ENCODE measurements around the gene NUBP2.

GRCh38 chr16:1810536-1810935 lies 27.8 kb downstream of the NUBP2 start:
- TF ChIP-seq, protein P1, sequence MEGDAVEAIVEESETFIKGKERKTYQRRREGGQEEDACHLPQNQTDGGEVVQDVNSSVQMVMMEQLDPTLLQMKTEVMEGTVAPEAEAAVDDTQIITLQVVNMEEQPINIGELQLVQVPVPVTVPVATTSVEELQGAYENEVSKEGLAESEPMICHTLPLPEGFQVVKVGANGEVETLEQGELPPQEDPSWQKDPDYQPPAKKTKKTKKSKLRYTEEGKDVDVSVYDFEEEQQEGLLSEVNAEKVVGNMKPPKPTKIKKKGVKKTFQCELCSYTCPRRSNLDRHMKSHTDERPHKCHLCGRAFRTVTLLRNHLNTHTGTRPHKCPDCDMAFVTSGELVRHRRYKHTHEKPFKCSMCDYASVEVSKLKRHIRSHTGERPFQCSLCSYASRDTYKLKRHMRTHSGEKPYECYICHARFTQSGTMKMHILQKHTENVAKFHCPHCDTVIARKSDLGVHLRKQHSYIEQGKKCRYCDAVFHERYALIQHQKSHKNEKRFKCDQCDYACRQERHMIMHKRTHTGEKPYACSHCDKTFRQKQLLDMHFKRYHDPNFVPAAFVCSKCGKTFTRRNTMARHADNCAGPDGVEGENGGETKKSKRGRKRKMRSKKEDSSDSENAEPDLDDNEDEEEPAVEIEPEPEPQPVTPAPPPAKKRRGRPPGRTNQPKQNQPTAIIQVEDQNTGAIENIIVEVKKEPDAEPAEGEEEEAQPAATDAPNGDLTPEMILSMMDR (IDR thresholded peaks at IDR 0.05 in 2 of 3, conservative IDR thresholded peaks at IDR 0.05 in 1 of 3; ENCODE audit: control insufficient read depth in 2 of 3, extremely low read depth in 1 of 3, insufficient read depth in 1 of 3, low read depth in 3 of 3, low read length in 3 of 3) = no peak
- TF ChIP-seq HCFC1 (IDR thresholded peaks at IDR 0.05; ENCODE audit: low read length) = no peak
- TF ChIP-seq, protein P2, sequence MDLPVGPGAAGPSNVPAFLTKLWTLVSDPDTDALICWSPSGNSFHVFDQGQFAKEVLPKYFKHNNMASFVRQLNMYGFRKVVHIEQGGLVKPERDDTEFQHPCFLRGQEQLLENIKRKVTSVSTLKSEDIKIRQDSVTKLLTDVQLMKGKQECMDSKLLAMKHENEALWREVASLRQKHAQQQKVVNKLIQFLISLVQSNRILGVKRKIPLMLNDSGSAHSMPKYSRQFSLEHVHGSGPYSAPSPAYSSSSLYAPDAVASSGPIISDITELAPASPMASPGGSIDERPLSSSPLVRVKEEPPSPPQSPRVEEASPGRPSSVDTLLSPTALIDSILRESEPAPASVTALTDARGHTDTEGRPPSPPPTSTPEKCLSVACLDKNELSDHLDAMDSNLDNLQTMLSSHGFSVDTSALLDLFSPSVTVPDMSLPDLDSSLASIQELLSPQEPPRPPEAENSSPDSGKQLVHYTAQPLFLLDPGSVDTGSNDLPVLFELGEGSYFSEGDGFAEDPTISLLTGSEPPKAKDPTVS (IDR thresholded peaks at IDR 0.05; ENCODE audit: low read depth, low read length) = no peak
- TF ChIP-seq, protein P3, sequence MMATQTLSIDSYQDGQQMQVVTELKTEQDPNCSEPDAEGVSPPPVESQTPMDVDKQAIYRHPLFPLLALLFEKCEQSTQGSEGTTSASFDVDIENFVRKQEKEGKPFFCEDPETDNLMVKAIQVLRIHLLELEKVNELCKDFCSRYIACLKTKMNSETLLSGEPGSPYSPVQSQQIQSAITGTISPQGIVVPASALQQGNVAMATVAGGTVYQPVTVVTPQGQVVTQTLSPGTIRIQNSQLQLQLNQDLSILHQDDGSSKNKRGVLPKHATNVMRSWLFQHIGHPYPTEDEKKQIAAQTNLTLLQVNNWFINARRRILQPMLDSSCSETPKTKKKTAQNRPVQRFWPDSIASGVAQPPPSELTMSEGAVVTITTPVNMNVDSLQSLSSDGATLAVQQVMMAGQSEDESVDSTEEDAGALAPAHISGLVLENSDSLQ (IDR thresholded peaks at IDR 0.05) = no peak
- no peak for TF ChIP-seq EGR1 (IDR thresholded peaks at IDR 0.05; ENCODE audit: borderline replicate concordance in 1 of 2, low read depth in 2 of 2, low read length in 2 of 2)
- no peak for TF ChIP-seq KAT2A (conservative IDR thresholded peaks at IDR 0.05; ENCODE audit: control insufficient read depth, low read depth, low read length)
- no peak for TF ChIP-seq CHD2 (IDR thresholded peaks at IDR 0.05; ENCODE audit: borderline replicate concordance, low read depth, low read length)
- no peak for TF ChIP-seq REST (IDR thresholded peaks at IDR 0.05; ENCODE audit: low read depth, low read length)
- TF ChIP-seq TAF1 (IDR thresholded peaks at IDR 0.05; ENCODE audit: borderline replicate concordance, low read depth, low read length) = no peak
- TF ChIP-seq ZNF207 (IDR thresholded peaks at IDR 0.05; ENCODE audit: borderline replicate concordance) = no peak
- no peak for TF ChIP-seq GABPA (IDR thresholded peaks at IDR 0.05; ENCODE audit: low read depth)
- no peak for TF ChIP-seq POLR2A (IDR thresholded peaks at IDR 0.05; ENCODE audit: low read depth, low read length)
